Stimulated activated naive CD8-positive, alpha-beta T cell treated with anti-CD3 and anti-CD28 coated beads, Interleukin-15, Interleukin-2, amounts not matched to agents 100 ng/mL and 50 ng/mL, for 24 hours (primary cell): ENCODE data around the gene CEBPE.

Experiments used
- H3K27ac Mint-ChIP-seq: one replicate; pipeline ENCODE4 v1.8.0; 2021; ENCODE audit warnings: mild to moderate bottlenecking, mixed read lengths
- H3K27me3 Mint-ChIP-seq: one replicate; pipeline ENCODE4 v1.8.0; 2021; ENCODE audit warnings: mixed read lengths
- H3K36me3 Mint-ChIP-seq: one replicate; pipeline ENCODE4 v1.8.0; 2021; ENCODE audit warnings: low read depth, mixed read lengths
- H3K4me1 Mint-ChIP-seq: one replicate; pipeline ENCODE4 v1.8.0; 2021; ENCODE audit warnings: low read depth, mixed read lengths
- H3K4me3 Mint-ChIP-seq: one replicate; pipeline ENCODE4 v1.8.0; 2021; ENCODE audit warnings: mild to moderate bottlenecking, mixed read lengths
- H3K9me3 Mint-ChIP-seq: one replicate; pipeline ENCODE4 v1.8.0; 2021; ENCODE audit warnings: mixed read lengths

The CEBPE gene

GRCh38 chr14:23071244-23071920 is 47.7 kb downstream of the CEBPE start:
- peak overlapping the region; percentile 95 for H3K4me3 Mint-ChIP-seq

GRCh38 chr14:23070262-23071129 is 48.6 kb downstream of the CEBPE start:
- Mint-ChIP-seq H3K9me3 (no peaks in the 10 kb centered on the region), H3K27me3 (no peaks in the 10 kb centered on the region), H3K4me3 (peak overlapping the region; percentile 95)

More at GRCh38 chr14:23071244-23071920, 47.7 kb downstream of the CEBPE start:
- H3K4me1 Mint-ChIP-seq, result peaks cover 40% of the 10 kb centered on the region
- H3K36me3 Mint-ChIP-seq, result peaks cover 63% of the 10 kb centered on the region
- no peaks in the 10 kb centered on the region for H3K27me3 Mint-ChIP-seq
- H3K9me3 Mint-ChIP-seq, result no peaks in the 10 kb centered on the region
- H3K27ac Mint-ChIP-seq, result peak overlapping the region; percentile 97

GRCh38 chr14:23069413-23069806 is 49.6 kb downstream of the CEBPE start:
- peaks cover 47% of the 10 kb centered on the region for H3K4me1 Mint-ChIP-seq
- H3K27ac Mint-ChIP-seq, result peak overlapping the region; percentile 72
- no peaks in the 10 kb centered on the region for H3K27me3 Mint-ChIP-seq
- no peaks in the 10 kb centered on the region for H3K9me3 Mint-ChIP-seq
- peaks cover 66% of the 10 kb centered on the region for H3K36me3 Mint-ChIP-seq
- H3K4me3 Mint-ChIP-seq, result peak overlapping the region; percentile 95

More at GRCh38 chr14:23070262-23071129, 48.6 kb downstream of the CEBPE start:
- Mint-ChIP-seq H3K36me3 (peaks cover 65% of the 10 kb centered on the region), H3K27ac (peak overlapping the region; percentile 97), H3K4me1 (peaks cover 47% of the 10 kb centered on the region)

- peaks cover 69% of the 10 kb centered on the region for H3K36me3 Mint-ChIP-seq
- peak overlapping the region; percentile 51 for H3K4me3 Mint-ChIP-seq
- H3K4me1 Mint-ChIP-seq, result peaks cover 47% of the 10 kb centered on the region
- no peaks in the 10 kb centered on the region for H3K9me3 Mint-ChIP-seq
- H3K27me3 Mint-ChIP-seq, result no peaks in the 10 kb centered on the region
- peak overlapping the region; percentile 72 for H3K27ac Mint-ChIP-seq
Measured at GRCh38 chr14:23068789-23069412, 50.2 kb downstream of the CEBPE start.

GRCh38 chr14:23067847-23068788 is 50.9 kb downstream of the CEBPE start:
- H3K4me1 Mint-ChIP-seq, result peaks cover 47% of the 10 kb centered on the region
- H3K9me3 Mint-ChIP-seq, result no peaks in the 10 kb centered on the region
- H3K36me3 Mint-ChIP-seq, result peaks cover 77% of the 10 kb centered on the region
- peak overlapping the region; percentile 40 for H3K27ac Mint-ChIP-seq
- no peaks in the 10 kb centered on the region for H3K27me3 Mint-ChIP-seq
- peak overlapping the region; percentile 51 for H3K4me3 Mint-ChIP-seq
